HepG2 (cell line): ENCODE measurements around the gene RPP21.

Source experiments
- ARNTL ChIP-seq: sonication (generic); formaldehyde crosslinking; IDR thresholded peaks from 2 replicates; pipeline ENCODE4 v1.4.0; 2020; ENCODE audit warnings: mild to moderate bottlenecking, missing genetic modification reagents
- CTCF ChIP-seq: sonication (generic); formaldehyde crosslinking; IDR thresholded peaks from 2 replicates; pipeline ENCODE4 v1.5.0; 2020; ENCODE audit warnings: mild to moderate bottlenecking, missing genetic modification reagents, moderate library complexity
- DMAP1 ChIP-seq: IDR thresholded peaks from 2 replicates; pipeline ENCODE4 v1.6.1; 2016
- GATAD1 ChIP-seq: IDR thresholded peaks from 2 replicates; pipeline ENCODE4 v1.6.1; 2016; ENCODE audit warnings: missing genetic modification reagents, missing compliant biosample characterization
- KLF16 ChIP-seq, 2 experiments: sonication (generic) in 1 of 2; formaldehyde crosslinking in 1 of 2; IDR thresholded peaks; 2 replicates each; pipeline versions ENCODE4 v1.6.1 to v1.8.0; 2016 to 2023; ENCODE audit warnings: missing genetic modification reagents in 2 of 2, missing compliant biosample characterization in 1 of 2
- MTA1 ChIP-seq: sonication (generic); formaldehyde crosslinking; IDR thresholded peaks from 2 replicates; pipeline ENCODE4 v1.4.0; 2020; ENCODE audit warnings: missing genetic modification reagents, mild to moderate bottlenecking, borderline replicate concordance
- MTA3 ChIP-seq: sonication (generic); formaldehyde crosslinking; IDR thresholded peaks from 2 replicates; pipeline ENCODE4 v1.4.0; 2020; ENCODE audit warnings: missing genetic modification reagents
- NR2C2 ChIP-seq: sonication (generic); formaldehyde crosslinking; IDR thresholded peaks from 2 replicates; pipeline ENCODE4 v1.4.0; 2020; ENCODE audit warnings: missing genetic modification reagents, mild to moderate bottlenecking, moderate library complexity, borderline replicate concordance
- RAD21 ChIP-seq: fragments of 450-650 bp; formaldehyde crosslinking; IDR thresholded peaks from 2 replicates; pipeline ENCODE4 v1.5.0; 2020; ENCODE audit warnings: mild to moderate bottlenecking

GRCh38 chr6:30304002-30304401, 41.0 kb upstream of the RPP21 start:
- TF ChIP-seq GATAD1 (CRISPR knock-in tag) (no peak), ARNTL (no peak), CTCF (CRISPR knock-in tag) (no peak), DMAP1 (CRISPR knock-in tag) (no peak), NR2C2 (no peak), MTA3 (no peak), MTA1 (no peak), KLF16 (CRISPR knock-in tag; IDR thresholded peaks at IDR 0.05) (no peak), RAD21 (no peak)
